HepG2 (cell line): Measurements from ENCODE around the gene SDR39U1. TPM values are rescaled to one million over a fixed set of nuclear protein-coding genes. Genes with fewer than 3 reads are reported as not detected.
A peak's percentile ranks its signal among the peaks of the same experiment; 100 is the strongest.

Experiments used
- CHCHD3 ChIP-seq: sonication (generic); formaldehyde crosslinking; IDR thresholded peaks from 2 replicates; pipeline ENCODE4 v1.8.0; 2022; ENCODE audit warnings: mild to moderate bottlenecking, missing genetic modification reagents, moderate library complexity
- JUND ChIP-seq: sonication (generic); formaldehyde crosslinking; IDR thresholded peaks from 2 replicates; pipeline ENCODE4 v1.8.0; 2022; ENCODE audit warnings: mild to moderate bottlenecking, missing genetic modification reagents
- MYNN ChIP-seq: sonication (generic); formaldehyde crosslinking; IDR thresholded peaks from 2 replicates; pipeline ENCODE4 v1.4.0; 2020; ENCODE audit warnings: mild to moderate bottlenecking, low read depth, missing genetic modification reagents
- POLR2G ChIP-seq: fragments of 200-400 bp; formaldehyde crosslinking; IDR thresholded peaks from 2 replicates; pipeline ENCODE4 v1.6.1; 2018; ENCODE audit warnings: mild to moderate bottlenecking, low read depth, low read length, moderate library complexity
- SATB2 ChIP-seq: sonication (generic); formaldehyde crosslinking; IDR thresholded peaks from 2 replicates; pipeline ENCODE4 v1.5.0; 2020; ENCODE audit warnings: missing genetic modification reagents
- SOX5 ChIP-seq: IDR thresholded peaks from 2 replicates; pipeline ENCODE4 v1.6.1; 2016; ENCODE audit warnings: borderline replicate concordance
- TGIF2 ChIP-seq: IDR thresholded peaks from 2 replicates; pipeline ENCODE4 v1.6.1; 2016; ENCODE audit warnings: control low read depth, missing compliant biosample characterization
- ZIK1 ChIP-seq: sonication (generic); formaldehyde crosslinking; IDR thresholded peaks from 2 replicates; pipeline ENCODE4 v1.5.0; 2020; ENCODE audit warnings: mild to moderate bottlenecking, low read depth, missing genetic modification reagents, borderline replicate concordance
- polyA plus RNA-seq, 8 experiments: library from polyadenylated mRNA; depleted of rRNA in 3 of 8; stranded (reverse) in 7 of 8; unstranded in 1 of 8; fragments of >200 nt; fragmentation: Illumina TruSeq in 4 of 8; extraction: Trizol in 4 of 8; gene quantifications; 2 replicates each; pipeline versions ENCODE4 v1.2.1 to v1.2.3, GENCODE V29; 2011 to 2016; ENCODE audit warnings: low read depth in 4 of 8, missing spikeins in 1 of 8, mixed read lengths in 1 of 8; ENCODE audit not compliant: insufficient read depth in 1 of 8
- total RNA-seq, 5 experiments: library from RNA; depleted of rRNA; stranded (reverse); fragments of >200 nt; fragmentation: Illumina TruSeq; extraction: Trizol; gene quantifications; 2 replicates each; pipeline ENCODE4 v1.2.3, GENCODE V29; 2016; ENCODE audit warnings: low read depth in 1 of 5
- TF ChIP-seq, protein P1 (sequence below): sonication (generic); formaldehyde crosslinking; IDR thresholded peaks from one replicate; pipeline ENCODE4 v1.5.1; 2020; ENCODE audit warnings: mild to moderate bottlenecking, missing genetic modification reagents; ENCODE audit errors: not compliant biosample characterization
- TF ChIP-seq, protein P2 (sequence below), 2 experiments: IDR thresholded peaks; 2 replicates each; pipeline ENCODE4 v1.6.1; 2011 to 2012; ENCODE audit warnings: low read length in 2 of 2, borderline replicate concordance in 1 of 2, low read depth in 1 of 2, mild to moderate bottlenecking in 1 of 2, moderate library complexity in 1 of 2
- TF ChIP-seq, protein P3 (sequence below): sonication (generic); formaldehyde crosslinking; IDR thresholded peaks from 2 replicates; pipeline ENCODE4 v1.4.0; 2020; ENCODE audit warnings: missing genetic modification reagents

Gene SDR39U1
- total and polyA plus RNA-seq, 2 of the 13 experiments (the other 11 are each of a cell fraction or from before 2014, with no cell fraction given): 34.4 to 129 TPM

DNA sequence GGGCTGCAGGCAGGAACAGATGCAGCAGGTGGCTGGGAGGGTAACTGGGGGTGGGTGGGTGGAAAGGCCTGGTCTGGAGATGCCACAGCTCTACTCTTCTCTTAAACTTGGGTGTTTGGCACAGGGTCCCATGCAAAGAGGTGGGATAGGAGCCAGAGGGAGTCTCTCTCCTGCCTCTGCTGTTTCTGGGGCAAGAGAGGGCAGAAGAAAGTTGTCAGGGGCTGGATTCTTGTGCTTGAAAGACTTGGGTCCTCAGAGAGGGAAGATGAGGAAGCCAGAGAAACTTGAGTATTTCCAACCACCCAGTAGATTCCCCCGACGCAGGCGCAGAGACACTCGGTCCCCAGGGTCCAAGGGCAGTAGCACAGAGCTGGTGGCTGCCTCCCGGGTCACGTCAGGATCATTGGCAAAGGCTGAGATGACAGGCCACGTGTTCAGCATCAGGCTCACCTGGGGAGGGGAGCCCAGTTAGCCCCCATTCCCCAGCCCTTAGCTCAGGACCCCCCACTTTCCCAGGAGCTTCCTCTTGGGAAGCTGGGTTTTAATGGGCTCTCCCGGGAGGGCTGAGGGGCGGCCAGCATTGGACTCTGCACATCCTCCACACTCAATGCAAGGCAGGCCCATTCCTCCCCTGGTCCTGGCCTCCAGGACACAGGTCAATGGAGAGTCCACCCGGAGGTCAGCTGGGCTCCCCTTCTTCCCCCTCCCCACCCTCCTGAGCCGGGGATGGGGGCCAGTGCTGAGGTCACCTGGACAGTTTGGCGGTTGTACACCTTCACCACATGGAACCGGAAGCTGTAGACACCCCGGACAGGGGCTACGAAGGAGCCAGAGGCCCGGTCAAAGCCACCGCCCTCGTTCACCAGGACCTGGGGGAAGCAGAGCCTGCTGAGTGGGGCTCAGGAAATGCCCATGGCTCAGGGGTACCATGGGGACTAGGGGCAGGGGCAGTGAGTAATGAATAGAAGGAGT lies 14.8 kb downstream of the SDR39U1 start (continued):
- TF ChIP-seq, protein P1, sequence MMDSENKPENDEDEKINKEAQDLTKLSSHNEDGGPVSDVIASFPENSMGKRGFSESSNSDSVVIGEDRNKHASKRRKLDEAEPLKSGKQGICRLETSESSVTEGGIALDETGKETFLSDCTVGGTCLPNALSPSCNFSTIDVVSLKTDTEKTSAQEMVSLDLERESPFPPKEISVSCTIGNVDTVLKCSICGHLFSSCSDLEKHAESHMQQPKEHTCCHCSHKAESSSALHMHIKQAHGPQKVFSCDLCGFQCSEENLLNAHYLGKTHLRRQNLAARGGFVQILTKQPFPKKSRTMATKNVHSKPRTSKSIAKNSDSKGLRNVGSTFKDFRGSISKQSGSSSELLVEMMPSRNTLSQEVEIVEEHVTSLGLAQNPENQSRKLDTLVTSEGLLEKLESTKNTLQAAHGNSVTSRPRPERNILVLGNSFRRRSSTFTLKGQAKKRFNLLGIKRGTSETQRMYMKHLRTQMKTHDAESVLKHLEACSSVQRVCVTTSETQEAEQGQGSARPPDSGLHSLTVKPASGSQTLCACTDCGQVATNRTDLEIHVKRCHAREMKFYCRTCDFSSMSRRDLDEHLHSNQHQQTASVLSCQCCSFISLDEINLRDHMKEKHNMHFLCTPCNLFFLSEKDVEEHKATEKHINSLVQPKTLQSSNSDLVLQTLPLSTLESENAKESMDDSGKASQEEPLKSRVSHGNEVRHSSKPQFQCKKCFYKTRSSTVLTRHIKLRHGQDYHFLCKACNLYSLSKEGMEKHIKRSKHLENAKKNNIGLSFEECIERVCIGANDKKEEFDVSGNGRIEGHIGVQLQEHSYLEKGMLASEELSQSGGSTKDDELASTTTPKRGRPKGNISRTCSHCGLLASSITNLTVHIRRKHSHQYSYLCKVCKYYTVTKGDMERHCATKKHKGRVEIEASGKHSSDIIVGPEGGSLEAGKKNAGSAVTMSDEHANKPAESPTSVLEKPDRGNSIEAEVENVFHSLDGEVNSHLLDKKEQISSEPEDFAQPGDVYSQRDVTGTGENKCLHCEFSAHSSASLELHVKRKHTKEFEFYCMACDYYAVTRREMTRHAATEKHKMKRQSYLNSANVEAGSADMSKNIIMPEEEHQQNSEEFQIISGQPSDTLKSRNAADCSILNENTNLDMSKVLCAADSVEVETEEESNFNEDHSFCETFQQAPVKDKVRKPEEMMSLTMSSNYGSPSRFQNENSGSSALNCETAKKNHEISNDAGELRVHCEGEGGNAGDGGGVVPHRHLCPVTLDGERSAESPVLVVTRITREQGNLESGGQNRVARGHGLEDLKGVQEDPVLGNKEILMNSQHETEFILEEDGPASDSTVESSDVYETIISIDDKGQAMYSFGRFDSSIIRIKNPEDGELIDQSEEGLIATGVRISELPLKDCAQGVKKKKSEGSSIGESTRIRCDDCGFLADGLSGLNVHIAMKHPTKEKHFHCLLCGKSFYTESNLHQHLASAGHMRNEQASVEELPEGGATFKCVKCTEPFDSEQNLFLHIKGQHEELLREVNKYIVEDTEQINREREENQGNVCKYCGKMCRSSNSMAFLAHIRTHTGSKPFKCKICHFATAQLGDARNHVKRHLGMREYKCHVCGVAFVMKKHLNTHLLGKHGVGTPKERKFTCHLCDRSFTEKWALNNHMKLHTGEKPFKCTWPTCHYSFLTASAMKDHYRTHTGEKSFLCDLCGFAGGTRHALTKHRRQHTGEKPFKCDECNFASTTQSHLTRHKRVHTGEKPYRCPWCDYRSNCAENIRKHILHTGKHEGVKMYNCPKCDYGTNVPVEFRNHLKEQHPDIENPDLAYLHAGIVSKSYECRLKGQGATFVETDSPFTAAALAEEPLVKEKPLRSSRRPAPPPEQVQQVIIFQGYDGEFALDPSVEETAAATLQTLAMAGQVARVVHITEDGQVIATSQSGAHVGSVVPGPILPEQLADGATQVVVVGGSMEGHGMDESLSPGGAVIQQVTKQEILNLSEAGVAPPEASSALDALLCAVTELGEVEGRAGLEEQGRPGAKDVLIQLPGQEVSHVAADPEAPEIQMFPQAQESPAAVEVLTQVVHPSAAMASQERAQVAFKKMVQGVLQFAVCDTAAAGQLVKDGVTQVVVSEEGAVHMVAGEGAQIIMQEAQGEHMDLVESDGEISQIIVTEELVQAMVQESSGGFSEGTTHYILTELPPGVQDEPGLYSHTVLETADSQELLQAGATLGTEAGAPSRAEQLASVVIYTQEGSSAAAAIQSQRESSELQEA (CRISPR knock-in tag): peak; percentile 52
- TF ChIP-seq TGIF2 (CRISPR knock-in tag) (no peak), MYNN (CRISPR knock-in tag) (no peak), POLR2G (no peak), ZIK1 (peak; percentile 74; the same call in 1 of the 2 replicates), JUND (CRISPR knock-in tag) (no peak), CHCHD3 (CRISPR knock-in tag) (no peak), SATB2 (no peak), SOX5 (CRISPR knock-in tag) (peak; percentile 15; the same call in 1 of the 2 replicates)
- TF ChIP-seq, protein P2, sequence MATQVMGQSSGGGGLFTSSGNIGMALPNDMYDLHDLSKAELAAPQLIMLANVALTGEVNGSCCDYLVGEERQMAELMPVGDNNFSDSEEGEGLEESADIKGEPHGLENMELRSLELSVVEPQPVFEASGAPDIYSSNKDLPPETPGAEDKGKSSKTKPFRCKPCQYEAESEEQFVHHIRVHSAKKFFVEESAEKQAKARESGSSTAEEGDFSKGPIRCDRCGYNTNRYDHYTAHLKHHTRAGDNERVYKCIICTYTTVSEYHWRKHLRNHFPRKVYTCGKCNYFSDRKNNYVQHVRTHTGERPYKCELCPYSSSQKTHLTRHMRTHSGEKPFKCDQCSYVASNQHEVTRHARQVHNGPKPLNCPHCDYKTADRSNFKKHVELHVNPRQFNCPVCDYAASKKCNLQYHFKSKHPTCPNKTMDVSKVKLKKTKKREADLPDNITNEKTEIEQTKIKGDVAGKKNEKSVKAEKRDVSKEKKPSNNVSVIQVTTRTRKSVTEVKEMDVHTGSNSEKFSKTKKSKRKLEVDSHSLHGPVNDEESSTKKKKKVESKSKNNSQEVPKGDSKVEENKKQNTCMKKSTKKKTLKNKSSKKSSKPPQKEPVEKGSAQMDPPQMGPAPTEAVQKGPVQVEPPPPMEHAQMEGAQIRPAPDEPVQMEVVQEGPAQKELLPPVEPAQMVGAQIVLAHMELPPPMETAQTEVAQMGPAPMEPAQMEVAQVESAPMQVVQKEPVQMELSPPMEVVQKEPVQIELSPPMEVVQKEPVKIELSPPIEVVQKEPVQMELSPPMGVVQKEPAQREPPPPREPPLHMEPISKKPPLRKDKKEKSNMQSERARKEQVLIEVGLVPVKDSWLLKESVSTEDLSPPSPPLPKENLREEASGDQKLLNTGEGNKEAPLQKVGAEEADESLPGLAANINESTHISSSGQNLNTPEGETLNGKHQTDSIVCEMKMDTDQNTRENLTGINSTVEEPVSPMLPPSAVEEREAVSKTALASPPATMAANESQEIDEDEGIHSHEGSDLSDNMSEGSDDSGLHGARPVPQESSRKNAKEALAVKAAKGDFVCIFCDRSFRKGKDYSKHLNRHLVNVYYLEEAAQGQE (IDR thresholded peaks at IDR 0.05; ENCODE audit: borderline replicate concordance in 1 of 2, low read depth in 1 of 2, low read length in 2 of 2): no peak
- TF ChIP-seq, protein P3, sequence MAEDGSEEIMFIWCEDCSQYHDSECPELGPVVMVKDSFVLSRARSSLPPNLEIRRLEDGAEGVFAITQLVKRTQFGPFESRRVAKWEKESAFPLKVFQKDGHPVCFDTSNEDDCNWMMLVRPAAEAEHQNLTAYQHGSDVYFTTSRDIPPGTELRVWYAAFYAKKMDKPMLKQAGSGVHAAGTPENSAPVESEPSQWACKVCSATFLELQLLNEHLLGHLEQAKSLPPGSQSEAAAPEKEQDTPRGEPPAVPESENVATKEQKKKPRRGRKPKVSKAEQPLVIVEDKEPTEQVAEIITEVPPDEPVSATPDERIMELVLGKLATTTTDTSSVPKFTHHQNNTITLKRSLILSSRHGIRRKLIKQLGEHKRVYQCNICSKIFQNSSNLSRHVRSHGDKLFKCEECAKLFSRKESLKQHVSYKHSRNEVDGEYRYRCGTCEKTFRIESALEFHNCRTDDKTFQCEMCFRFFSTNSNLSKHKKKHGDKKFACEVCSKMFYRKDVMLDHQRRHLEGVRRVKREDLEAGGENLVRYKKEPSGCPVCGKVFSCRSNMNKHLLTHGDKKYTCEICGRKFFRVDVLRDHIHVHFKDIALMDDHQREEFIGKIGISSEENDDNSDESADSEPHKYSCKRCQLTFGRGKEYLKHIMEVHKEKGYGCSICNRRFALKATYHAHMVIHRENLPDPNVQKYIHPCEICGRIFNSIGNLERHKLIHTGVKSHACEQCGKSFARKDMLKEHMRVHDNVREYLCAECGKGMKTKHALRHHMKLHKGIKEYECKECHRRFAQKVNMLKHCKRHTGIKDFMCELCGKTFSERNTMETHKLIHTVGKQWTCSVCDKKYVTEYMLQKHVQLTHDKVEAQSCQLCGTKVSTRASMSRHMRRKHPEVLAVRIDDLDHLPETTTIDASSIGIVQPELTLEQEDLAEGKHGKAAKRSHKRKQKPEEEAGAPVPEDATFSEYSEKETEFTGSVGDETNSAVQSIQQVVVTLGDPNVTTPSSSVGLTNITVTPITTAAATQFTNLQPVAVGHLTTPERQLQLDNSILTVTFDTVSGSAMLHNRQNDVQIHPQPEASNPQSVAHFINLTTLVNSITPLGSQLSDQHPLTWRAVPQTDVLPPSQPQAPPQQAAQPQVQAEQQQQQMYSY (CRISPR knock-in tag): no peak
